GM23338 (cell line): ENCODE data around the gene MYBL2. TPM values are rescaled to one million over a fixed set of nuclear protein-coding genes. Genes with fewer than 3 reads are reported as not detected.

Experiments used
- ATAC-seq: fragments of 200-7000 bp; cut with Tn5 transposase; 3 replicates; pipeline ENCODE4 v1.9.1; 2020
- DNase-seq: peaks from one replicate; pipeline ENCODE4 v3.0.0-alpha.2; 2015; ENCODE audit warnings: low spot score
- H2AFZ ChIP-seq: fragments of 200-600 bp; sonication (generic); 2 replicates; pipeline ENCODE4 v1.8.0; 2016; ENCODE audit warnings: antibody characterized with exemption, mild to moderate bottlenecking, moderate library complexity
- H3F3A ChIP-seq: fragments of 200-600 bp; sonication (generic); replicated peaks from 2 replicates; pipeline ENCODE4 v1.8.0; 2017; ENCODE audit warnings: antibody characterized with exemption, mixed run types, low read depth
- H3K27ac ChIP-seq: fragments of 200-600 bp; sonication (generic); 2 replicates; pipeline ENCODE4 v1.6.1; 2016; ENCODE audit warnings: low read depth
- H3K27me3 ChIP-seq: fragments of 200-600 bp; sonication (generic); 2 replicates; pipeline ENCODE4 v1.8.0; 2016; ENCODE audit warnings: mild to moderate bottlenecking, mixed run types, moderate library complexity; ENCODE audit not compliant: insufficient read depth
- H3K36me3 ChIP-seq: fragments of 200-600 bp; sonication (generic); 2 replicates; pipeline ENCODE4 v1.8.0; 2016; ENCODE audit warnings: mild to moderate bottlenecking; ENCODE audit not compliant: insufficient read depth
- H3K4me1 ChIP-seq: fragments of 200-600 bp; sonication (generic); 2 replicates; pipeline ENCODE4 v1.8.0; 2016; ENCODE audit warnings: mild to moderate bottlenecking, moderate library complexity; ENCODE audit not compliant: insufficient read depth
- H3K4me2 ChIP-seq: fragments of 200-600 bp; sonication (generic); 2 replicates; pipeline ENCODE4 v1.7.1; 2017; ENCODE audit warnings: mixed run types
- H3K4me3 ChIP-seq: fragments of 200-600 bp; sonication (generic); 2 replicates; pipeline ENCODE4 v1.6.1; 2016; ENCODE audit warnings: mixed run types
- H3K79me2 ChIP-seq: fragments of 200-600 bp; sonication (generic); replicated peaks from 2 replicates; pipeline ENCODE4 v1.8.0; 2017; ENCODE audit warnings: mild to moderate bottlenecking; ENCODE audit not compliant: insufficient read depth
- H3K9me2 ChIP-seq: fragments of 200-600 bp; sonication (generic); 2 replicates; pipeline ENCODE4 v1.8.0; 2017; ENCODE audit not compliant: insufficient read depth
- H4K20me1 ChIP-seq: fragments of 200-600 bp; sonication (generic); replicated peaks from 2 replicates; pipeline ENCODE4 v1.8.0; 2017; ENCODE audit warnings: mild to moderate bottlenecking; ENCODE audit not compliant: insufficient read depth
- H3K27ac Mint-ChIP-seq: 2 replicates; pipeline ENCODE4 v1.8.0; 2020; ENCODE audit warnings: inconsistent platforms, mild to moderate bottlenecking, moderate library complexity, mixed read lengths
- H3K27me3 Mint-ChIP-seq: 3 replicates; pipeline ENCODE4 v1.8.0; 2022; ENCODE audit warnings: low read depth, mild to moderate bottlenecking, moderate library complexity, mixed read lengths, inconsistent platforms; ENCODE audit not compliant: insufficient read depth, poor library complexity
- H3K36me3 Mint-ChIP-seq: 3 replicates; pipeline ENCODE4 v1.8.0; 2021; ENCODE audit warnings: low read depth, mild to moderate bottlenecking, inconsistent platforms, moderate library complexity, mixed read lengths
- H3K4me1 Mint-ChIP-seq: 3 replicates; pipeline ENCODE4 v1.8.0; 2020; ENCODE audit warnings: mild to moderate bottlenecking, inconsistent platforms, mixed read lengths
- H3K4me3 Mint-ChIP-seq: 3 replicates; pipeline ENCODE4 v1.8.0; 2021; ENCODE audit warnings: moderate library complexity, mild to moderate bottlenecking, inconsistent platforms, mixed read lengths
- H3K9me3 Mint-ChIP-seq: 3 replicates; pipeline ENCODE4 v1.8.0; 2020; ENCODE audit warnings: moderate library complexity, mild to moderate bottlenecking, inconsistent platforms, mixed read lengths
- CREB1 ChIP-seq: fragments of 250-450 bp; sonication (Bioruptor Pico); IDR thresholded peaks from 2 replicates; pipeline ENCODE4 v1.5.0; 2020; ENCODE audit warnings: low read depth, mild to moderate bottlenecking, moderate library complexity
- EZH2phosphoT487 ChIP-seq: fragments of 200-600 bp; sonication (generic); IDR thresholded peaks from one replicate; pipeline ENCODE4 v1.8.1; 2018; ENCODE audit warnings: antibody characterized with exemption; ENCODE audit not compliant: unreplicated experiment
- JUNB ChIP-seq: IDR thresholded peaks from one replicate; pipeline ENCODE4 v1.6.1; 2016; ENCODE audit warnings: antibody characterized with exemption; ENCODE audit not compliant: unreplicated experiment
- NANOG ChIP-seq: IDR thresholded peaks from 2 replicates; pipeline ENCODE4 v1.6.1; 2016; ENCODE audit warnings: antibody characterized with exemption, borderline replicate concordance
- POLR2AphosphoS5 ChIP-seq: IDR thresholded peaks from 2 replicates; pipeline ENCODE4 v1.6.1; 2016; ENCODE audit warnings: antibody characterized with exemption, low read depth
- REST ChIP-seq: IDR thresholded peaks from one replicate; pipeline ENCODE4 v1.6.1; 2018; ENCODE audit warnings: antibody characterized with exemption; ENCODE audit not compliant: unreplicated experiment
- STAT1 ChIP-seq: IDR thresholded peaks from one replicate; pipeline ENCODE4 v1.6.1; 2016; ENCODE audit warnings: antibody characterized with exemption; ENCODE audit not compliant: unreplicated experiment
- ZNF114 ChIP-seq: fragments of 250-450 bp; sonication (Bioruptor Pico); IDR thresholded peaks from 2 replicates; pipeline ENCODE4 v1.5.0; 2020; ENCODE audit warnings: mild to moderate bottlenecking, moderate library complexity
- ZNF331 ChIP-seq: fragments of 250-450 bp; sonication (Bioruptor Pico); IDR thresholded peaks from 2 replicates; pipeline ENCODE4 v1.5.0; 2020; ENCODE audit warnings: low read depth, mild to moderate bottlenecking, moderate library complexity
- polyA plus RNA-seq: library from polyadenylated mRNA; unstranded; fragments of >200 nt; fragmentation: Nextera tagmentation; extraction: Ambion mirVana; gene quantifications from 2 replicates; pipeline ENCODE4 v1.2.1, GENCODE V29; 2016
- total RNA-seq: library from RNA; depleted of rRNA; stranded (reverse); fragments of >200 nt; shearing (Covaris generic); gene quantifications from 2 replicates; pipeline ENCODE4 v1.2.3, GENCODE V29; 2014
- TF ChIP-seq, protein P1 (sequence below), 2 experiments: fragments of 200-600 bp in 1 of 2; sonication (generic) in 1 of 2; conservative IDR thresholded peaks; 2 replicates each; pipeline versions ENCODE4 v1.5.1 to v1.6.1; 2016 to 2017; ENCODE audit warnings: antibody characterized with exemption in 2 of 2, low read depth in 2 of 2, mild to moderate bottlenecking in 2 of 2, moderate library complexity in 1 of 2
- TF ChIP-seq, protein P2 (sequence below): fragments of 250-450 bp; sonication (Bioruptor Pico); IDR thresholded peaks from 2 replicates; pipeline ENCODE4 v1.5.0; 2020; ENCODE audit warnings: mild to moderate bottlenecking, moderate library complexity

The MYBL2 gene
- total and polyA plus RNA-seq, 2 experiments from 2014 or later, result 72.3 to 131 TPM

GRCh38 chr20:43682446-43682845, 15.5 kb downstream of the MYBL2 start (continued):
- TF ChIP-seq, protein P1, sequence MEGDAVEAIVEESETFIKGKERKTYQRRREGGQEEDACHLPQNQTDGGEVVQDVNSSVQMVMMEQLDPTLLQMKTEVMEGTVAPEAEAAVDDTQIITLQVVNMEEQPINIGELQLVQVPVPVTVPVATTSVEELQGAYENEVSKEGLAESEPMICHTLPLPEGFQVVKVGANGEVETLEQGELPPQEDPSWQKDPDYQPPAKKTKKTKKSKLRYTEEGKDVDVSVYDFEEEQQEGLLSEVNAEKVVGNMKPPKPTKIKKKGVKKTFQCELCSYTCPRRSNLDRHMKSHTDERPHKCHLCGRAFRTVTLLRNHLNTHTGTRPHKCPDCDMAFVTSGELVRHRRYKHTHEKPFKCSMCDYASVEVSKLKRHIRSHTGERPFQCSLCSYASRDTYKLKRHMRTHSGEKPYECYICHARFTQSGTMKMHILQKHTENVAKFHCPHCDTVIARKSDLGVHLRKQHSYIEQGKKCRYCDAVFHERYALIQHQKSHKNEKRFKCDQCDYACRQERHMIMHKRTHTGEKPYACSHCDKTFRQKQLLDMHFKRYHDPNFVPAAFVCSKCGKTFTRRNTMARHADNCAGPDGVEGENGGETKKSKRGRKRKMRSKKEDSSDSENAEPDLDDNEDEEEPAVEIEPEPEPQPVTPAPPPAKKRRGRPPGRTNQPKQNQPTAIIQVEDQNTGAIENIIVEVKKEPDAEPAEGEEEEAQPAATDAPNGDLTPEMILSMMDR (conservative IDR thresholded peaks at IDR 0.05; ENCODE audit: low read depth in 2 of 2), result no peak
- TF ChIP-seq POLR2AphosphoS5, result no peak
- TF ChIP-seq NANOG, result no peak
- no peak for TF ChIP-seq ZNF331 (CRISPR knock-in tag)
- TF ChIP-seq ZNF114 (CRISPR knock-in tag), result no peak
- TF ChIP-seq REST, result no peak

DNA sequence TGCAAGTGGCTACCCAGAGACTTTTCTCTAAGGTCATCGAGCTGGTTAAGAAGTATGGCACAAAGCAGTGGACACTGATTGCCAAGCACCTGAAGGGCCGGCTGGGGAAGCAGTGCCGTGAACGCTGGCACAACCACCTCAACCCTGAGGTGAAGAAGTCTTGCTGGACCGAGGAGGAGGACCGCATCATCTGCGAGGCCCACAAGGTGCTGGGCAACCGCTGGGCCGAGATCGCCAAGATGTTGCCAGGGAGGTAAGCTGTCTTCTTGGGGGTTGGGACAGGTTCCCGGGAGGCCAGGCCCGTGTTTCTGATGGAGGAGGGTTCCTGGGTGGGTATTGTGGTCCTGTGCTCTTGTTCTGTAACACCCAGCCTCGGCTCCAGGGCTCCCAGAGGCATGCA, 19.9 kb downstream of the MYBL2 start:
- H3K36me3 ChIP-seq, result peaks cover 9% of the 10 kb centered on the region
- H3K9me2 ChIP-seq, result no peaks in the 10 kb centered on the region
- H3K4me2 ChIP-seq, result no peak overlapping the region
- no peaks in the 10 kb centered on the region for H3K27me3 ChIP-seq
- H3K27ac ChIP-seq, result no peak overlapping the region
- Mint-ChIP-seq H3K36me3 (peaks cover 52% of the 10 kb centered on the region), H3K27me3 (peaks cover 1% of the 10 kb centered on the region), H3K4me3 (no peak overlapping the region), H3K4me1 (no peaks in the 10 kb centered on the region), H3K9me3 (no peaks in the 10 kb centered on the region), H3K27ac (no peak overlapping the region)
- H3K79me2 ChIP-seq, result no peaks in the 10 kb centered on the region
- no peaks in the 10 kb centered on the region for H3K4me1 ChIP-seq
- H2AFZ ChIP-seq, result no peak overlapping the region
- peaks cover 5% of the 10 kb centered on the region; the same call in 1 of the 2 replicates for H4K20me1 ChIP-seq
- no peak for DNase-seq
- ATAC-seq, result no peak
- TF ChIP-seq, protein P2, sequence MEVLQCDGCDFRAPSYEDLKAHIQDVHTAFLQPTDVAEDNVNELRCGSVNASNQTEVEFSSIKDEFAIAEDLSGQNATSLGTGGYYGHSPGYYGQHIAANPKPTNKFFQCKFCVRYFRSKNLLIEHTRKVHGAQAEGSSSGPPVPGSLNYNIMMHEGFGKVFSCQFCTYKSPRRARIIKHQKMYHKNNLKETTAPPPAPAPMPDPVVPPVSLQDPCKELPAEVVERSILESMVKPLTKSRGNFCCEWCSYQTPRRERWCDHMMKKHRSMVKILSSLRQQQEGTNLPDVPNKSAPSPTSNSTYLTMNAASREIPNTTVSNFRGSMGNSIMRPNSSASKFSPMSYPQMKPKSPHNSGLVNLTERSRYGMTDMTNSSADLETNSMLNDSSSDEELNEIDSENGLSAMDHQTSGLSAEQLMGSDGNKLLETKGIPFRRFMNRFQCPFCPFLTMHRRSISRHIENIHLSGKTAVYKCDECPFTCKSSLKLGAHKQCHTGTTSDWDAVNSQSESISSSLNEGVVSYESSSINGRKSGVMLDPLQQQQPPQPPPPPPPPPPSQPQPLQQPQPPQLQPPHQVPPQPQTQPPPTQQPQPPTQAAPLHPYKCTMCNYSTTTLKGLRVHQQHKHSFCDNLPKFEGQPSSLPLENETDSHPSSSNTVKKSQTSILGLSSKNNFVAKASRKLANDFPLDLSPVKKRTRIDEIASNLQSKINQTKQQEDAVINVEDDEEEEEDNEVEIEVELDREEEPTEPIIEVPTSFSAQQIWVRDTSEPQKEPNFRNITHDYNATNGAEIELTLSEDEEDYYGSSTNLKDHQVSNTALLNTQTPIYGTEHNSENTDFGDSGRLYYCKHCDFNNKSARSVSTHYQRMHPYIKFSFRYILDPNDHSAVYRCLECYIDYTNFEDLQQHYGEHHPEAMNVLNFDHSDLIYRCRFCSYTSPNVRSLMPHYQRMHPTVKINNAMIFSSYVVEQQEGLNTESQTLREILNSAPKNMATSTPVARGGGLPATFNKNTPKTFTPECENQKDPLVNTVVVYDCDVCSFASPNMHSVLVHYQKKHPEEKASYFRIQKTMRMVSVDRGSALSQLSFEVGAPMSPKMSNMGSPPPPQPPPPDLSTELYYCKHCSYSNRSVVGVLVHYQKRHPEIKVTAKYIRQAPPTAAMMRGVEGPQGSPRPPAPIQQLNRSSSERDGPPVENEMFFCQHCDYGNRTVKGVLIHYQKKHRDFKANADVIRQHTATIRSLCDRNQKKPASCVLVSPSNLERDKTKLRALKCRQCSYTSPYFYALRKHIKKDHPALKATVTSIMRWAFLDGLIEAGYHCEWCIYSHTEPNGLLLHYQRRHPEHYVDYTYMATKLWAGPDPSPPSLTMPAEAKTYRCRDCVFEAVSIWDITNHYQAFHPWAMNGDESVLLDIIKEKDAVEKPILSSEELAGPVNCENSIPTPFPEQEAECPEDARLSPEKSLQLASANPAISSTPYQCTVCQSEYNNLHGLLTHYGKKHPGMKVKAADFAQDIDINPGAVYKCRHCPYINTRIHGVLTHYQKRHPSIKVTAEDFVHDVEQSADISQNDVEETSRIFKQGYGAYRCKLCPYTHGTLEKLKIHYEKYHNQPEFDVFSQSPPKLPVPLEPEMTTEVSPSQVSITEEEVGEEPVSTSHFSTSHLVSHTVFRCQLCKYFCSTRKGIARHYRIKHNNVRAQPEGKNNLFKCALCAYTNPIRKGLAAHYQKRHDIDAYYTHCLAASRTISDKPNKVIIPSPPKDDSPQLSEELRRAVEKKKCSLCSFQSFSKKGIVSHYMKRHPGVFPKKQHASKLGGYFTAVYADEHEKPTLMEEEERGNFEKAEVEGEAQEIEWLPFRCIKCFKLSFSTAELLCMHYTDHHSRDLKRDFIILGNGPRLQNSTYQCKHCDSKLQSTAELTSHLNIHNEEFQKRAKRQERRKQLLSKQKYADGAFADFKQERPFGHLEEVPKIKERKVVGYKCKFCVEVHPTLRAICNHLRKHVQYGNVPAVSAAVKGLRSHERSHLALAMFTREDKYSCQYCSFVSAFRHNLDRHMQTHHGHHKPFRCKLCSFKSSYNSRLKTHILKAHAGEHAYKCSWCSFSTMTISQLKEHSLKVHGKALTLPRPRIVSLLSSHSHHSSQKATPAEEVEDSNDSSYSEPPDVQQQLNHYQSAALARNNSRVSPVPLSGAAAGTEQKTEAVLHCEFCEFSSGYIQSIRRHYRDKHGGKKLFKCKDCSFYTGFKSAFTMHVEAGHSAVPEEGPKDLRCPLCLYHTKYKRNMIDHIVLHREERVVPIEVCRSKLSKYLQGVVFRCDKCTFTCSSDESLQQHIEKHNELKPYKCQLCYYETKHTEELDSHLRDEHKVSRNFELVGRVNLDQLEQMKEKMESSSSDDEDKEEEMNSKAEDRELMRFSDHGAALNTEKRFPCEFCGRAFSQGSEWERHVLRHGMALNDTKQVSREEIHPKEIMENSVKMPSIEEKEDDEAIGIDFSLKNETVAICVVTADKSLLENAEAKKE (CRISPR knock-in tag), result no peak
- TF ChIP-seq ZNF331 (CRISPR knock-in tag) (no peak), POLR2AphosphoS5 (no peak), EZH2phosphoT487 (no peak), JUNB (no peak), STAT1 (no peak), CREB1 (no peak)
- TF ChIP-seq, protein P1 (conservative IDR thresholded peaks at IDR 0.05; ENCODE audit: low read depth in 2 of 2), result no peak
- H3F3A ChIP-seq, result no peaks in the 10 kb centered on the region
- no peak overlapping the region for H3K4me3 ChIP-seq
